HCT116 (cell line): ENCODE measurements around the gene ERVH48-1.

Experiments
- CBX3 ChIP-seq: IDR thresholded peaks from 2 replicates; pipeline ENCODE4 v1.6.1; 2012; ENCODE audit warnings: low read depth
- EGR1 ChIP-seq: IDR thresholded peaks from 2 replicates; pipeline ENCODE4 v1.6.1; 2012; ENCODE audit warnings: low read depth
- EZH2 ChIP-seq: fragments of 200-600 bp; sonication (generic); IDR thresholded peaks from 2 replicates; pipeline ENCODE4 v1.6.1; 2017; ENCODE audit warnings: antibody characterized with exemption, mixed run types
- EZH2phosphoT487 ChIP-seq: fragments of 200-600 bp; IDR thresholded peaks from 2 replicates; pipeline ENCODE4 v1.6.1; 2018; ENCODE audit warnings: antibody characterized with exemption, borderline replicate concordance
- POLR2A ChIP-seq: IDR thresholded peaks from 2 replicates; pipeline ENCODE4 v1.7.0; 2011; ENCODE audit warnings: borderline replicate concordance; ENCODE audit not compliant: insufficient read depth, insufficient read length; ENCODE audit errors: extremely low read depth
- POLR2AphosphoS5 ChIP-seq: IDR thresholded peaks from 2 replicates; pipeline ENCODE4 v1.6.1; 2011; ENCODE audit warnings: mild to moderate bottlenecking, low read depth, low read length, moderate library complexity
- RAD21 ChIP-seq: IDR thresholded peaks from 2 replicates; pipeline ENCODE4 v1.6.1; 2012; ENCODE audit warnings: low read depth, mild to moderate bottlenecking
- YY1 ChIP-seq: IDR thresholded peaks from 2 replicates; pipeline ENCODE4 v1.6.1; 2011; ENCODE audit warnings: low read length, low read depth, moderate library complexity, mild to moderate bottlenecking; ENCODE audit not compliant: insufficient replicate concordance; ENCODE audit errors: extremely low read depth
- ZNF274 ChIP-seq: fragments of 200-500 bp; sonication (Bioruptor generic); IDR thresholded peaks from 2 replicates; pipeline ENCODE4 v1.6.1; 2014; ENCODE audit warnings: mild to moderate bottlenecking, low read depth, low read length, inconsistent platforms
- TF ChIP-seq, protein P1 (sequence below), 3 experiments: fragments of 200-600 bp in 1 of 3; sonication (generic) in 1 of 3; IDR thresholded peaks in 2 of 3; conservative IDR thresholded peaks in 1 of 3; 2 replicates each; pipeline ENCODE4 v1.5.1; 2012 to 2017; ENCODE audit warnings: low read depth in 2 of 3, low read length in 2 of 3, antibody characterized with exemption in 1 of 3, borderline replicate concordance in 1 of 3, control low read depth in 1 of 3, mild to moderate bottlenecking in 1 of 3, mixed read lengths in 1 of 3, mixed run types in 1 of 3, moderate library complexity in 1 of 3; ENCODE audit not compliant: insufficient read depth in 1 of 3
- TF ChIP-seq, protein P2 (sequence below): IDR thresholded peaks from 2 replicates; pipeline ENCODE4 v1.6.1; 2012; ENCODE audit warnings: low read depth

DNA sequence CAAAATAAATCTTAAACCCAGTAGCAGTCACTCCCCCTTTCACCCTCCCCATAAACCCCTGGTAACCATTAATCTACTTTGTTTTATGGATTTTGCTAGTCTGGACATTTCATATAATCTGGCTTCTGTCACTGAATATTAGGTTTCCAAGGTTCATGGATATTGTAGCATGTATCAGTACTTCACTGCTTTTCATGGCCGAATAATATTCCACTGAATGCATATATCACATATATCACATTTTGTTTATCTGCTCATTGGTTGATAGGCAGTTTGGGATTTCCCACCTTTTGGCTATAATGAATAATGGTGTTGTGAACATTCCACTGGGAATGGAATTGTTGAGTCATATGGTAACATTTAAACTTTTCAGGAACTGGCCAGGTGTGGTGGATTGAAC is 41.5 kb downstream of the ERVH48-1 start:
- TF ChIP-seq, protein P1, sequence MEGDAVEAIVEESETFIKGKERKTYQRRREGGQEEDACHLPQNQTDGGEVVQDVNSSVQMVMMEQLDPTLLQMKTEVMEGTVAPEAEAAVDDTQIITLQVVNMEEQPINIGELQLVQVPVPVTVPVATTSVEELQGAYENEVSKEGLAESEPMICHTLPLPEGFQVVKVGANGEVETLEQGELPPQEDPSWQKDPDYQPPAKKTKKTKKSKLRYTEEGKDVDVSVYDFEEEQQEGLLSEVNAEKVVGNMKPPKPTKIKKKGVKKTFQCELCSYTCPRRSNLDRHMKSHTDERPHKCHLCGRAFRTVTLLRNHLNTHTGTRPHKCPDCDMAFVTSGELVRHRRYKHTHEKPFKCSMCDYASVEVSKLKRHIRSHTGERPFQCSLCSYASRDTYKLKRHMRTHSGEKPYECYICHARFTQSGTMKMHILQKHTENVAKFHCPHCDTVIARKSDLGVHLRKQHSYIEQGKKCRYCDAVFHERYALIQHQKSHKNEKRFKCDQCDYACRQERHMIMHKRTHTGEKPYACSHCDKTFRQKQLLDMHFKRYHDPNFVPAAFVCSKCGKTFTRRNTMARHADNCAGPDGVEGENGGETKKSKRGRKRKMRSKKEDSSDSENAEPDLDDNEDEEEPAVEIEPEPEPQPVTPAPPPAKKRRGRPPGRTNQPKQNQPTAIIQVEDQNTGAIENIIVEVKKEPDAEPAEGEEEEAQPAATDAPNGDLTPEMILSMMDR (IDR thresholded peaks at IDR 0.05 in 2 of 3, conservative IDR thresholded peaks at IDR 0.05 in 1 of 3; ENCODE audit: borderline replicate concordance in 1 of 3, insufficient read depth in 1 of 3, low read depth in 2 of 3, low read length in 2 of 3), result no peak
- TF ChIP-seq EZH2, result no peak
- no peak for TF ChIP-seq POLR2A
- no peak for TF ChIP-seq POLR2AphosphoS5
- no peak for TF ChIP-seq EZH2phosphoT487
- no peak for TF ChIP-seq ZNF274
- no peak for TF ChIP-seq YY1
- no peak for TF ChIP-seq CBX3
- TF ChIP-seq RAD21, result no peak
- no peak for TF ChIP-seq EGR1
- TF ChIP-seq, protein P2, sequence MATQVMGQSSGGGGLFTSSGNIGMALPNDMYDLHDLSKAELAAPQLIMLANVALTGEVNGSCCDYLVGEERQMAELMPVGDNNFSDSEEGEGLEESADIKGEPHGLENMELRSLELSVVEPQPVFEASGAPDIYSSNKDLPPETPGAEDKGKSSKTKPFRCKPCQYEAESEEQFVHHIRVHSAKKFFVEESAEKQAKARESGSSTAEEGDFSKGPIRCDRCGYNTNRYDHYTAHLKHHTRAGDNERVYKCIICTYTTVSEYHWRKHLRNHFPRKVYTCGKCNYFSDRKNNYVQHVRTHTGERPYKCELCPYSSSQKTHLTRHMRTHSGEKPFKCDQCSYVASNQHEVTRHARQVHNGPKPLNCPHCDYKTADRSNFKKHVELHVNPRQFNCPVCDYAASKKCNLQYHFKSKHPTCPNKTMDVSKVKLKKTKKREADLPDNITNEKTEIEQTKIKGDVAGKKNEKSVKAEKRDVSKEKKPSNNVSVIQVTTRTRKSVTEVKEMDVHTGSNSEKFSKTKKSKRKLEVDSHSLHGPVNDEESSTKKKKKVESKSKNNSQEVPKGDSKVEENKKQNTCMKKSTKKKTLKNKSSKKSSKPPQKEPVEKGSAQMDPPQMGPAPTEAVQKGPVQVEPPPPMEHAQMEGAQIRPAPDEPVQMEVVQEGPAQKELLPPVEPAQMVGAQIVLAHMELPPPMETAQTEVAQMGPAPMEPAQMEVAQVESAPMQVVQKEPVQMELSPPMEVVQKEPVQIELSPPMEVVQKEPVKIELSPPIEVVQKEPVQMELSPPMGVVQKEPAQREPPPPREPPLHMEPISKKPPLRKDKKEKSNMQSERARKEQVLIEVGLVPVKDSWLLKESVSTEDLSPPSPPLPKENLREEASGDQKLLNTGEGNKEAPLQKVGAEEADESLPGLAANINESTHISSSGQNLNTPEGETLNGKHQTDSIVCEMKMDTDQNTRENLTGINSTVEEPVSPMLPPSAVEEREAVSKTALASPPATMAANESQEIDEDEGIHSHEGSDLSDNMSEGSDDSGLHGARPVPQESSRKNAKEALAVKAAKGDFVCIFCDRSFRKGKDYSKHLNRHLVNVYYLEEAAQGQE, result no peak
